Measurements from ENCODE around the gene GALR2.

GRCh38 chr17:76115138-76115754 is 40.7 kb downstream of the GALR2 start:
- TF ChIP-seq, protein P1, sequence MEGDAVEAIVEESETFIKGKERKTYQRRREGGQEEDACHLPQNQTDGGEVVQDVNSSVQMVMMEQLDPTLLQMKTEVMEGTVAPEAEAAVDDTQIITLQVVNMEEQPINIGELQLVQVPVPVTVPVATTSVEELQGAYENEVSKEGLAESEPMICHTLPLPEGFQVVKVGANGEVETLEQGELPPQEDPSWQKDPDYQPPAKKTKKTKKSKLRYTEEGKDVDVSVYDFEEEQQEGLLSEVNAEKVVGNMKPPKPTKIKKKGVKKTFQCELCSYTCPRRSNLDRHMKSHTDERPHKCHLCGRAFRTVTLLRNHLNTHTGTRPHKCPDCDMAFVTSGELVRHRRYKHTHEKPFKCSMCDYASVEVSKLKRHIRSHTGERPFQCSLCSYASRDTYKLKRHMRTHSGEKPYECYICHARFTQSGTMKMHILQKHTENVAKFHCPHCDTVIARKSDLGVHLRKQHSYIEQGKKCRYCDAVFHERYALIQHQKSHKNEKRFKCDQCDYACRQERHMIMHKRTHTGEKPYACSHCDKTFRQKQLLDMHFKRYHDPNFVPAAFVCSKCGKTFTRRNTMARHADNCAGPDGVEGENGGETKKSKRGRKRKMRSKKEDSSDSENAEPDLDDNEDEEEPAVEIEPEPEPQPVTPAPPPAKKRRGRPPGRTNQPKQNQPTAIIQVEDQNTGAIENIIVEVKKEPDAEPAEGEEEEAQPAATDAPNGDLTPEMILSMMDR (IDR thresholded peaks at IDR 0.05; ENCODE audit: insufficient read depth, low read depth, low read length) = no peak
- TF ChIP-seq EZH2 (IDR thresholded peaks at IDR 0.05; ENCODE audit: insufficient read depth, low read length) = no peak
